CD14-positive monocyte (primary cell): ENCODE data around the gene HMX1. TPM values are rescaled to one million over a fixed set of nuclear protein-coding genes. Genes with fewer than 3 reads are reported as not detected.
A peak's percentile ranks its signal among the peaks of the same experiment; 100 is the strongest.

Source experiments
- DNase-seq, 3 donors: peaks; one replicate each; pipeline ENCODE4 v3.0.0-alpha.2; 2011 to 2022
- H2AFZ ChIP-seq: 2 replicates; pipeline ENCODE4 v1.6.0; 2012; ENCODE audit warnings: mild to moderate bottlenecking, low read depth, low read length, inconsistent platforms; ENCODE audit not compliant: insufficient read depth, poor library complexity, severe bottlenecking
- H3K27ac ChIP-seq, 2 donors: 1 replicate in 1 of 2; 2 replicates in 1 of 2; pipeline ENCODE4 v1.5.1; 2012 to 2013; ENCODE audit warnings: low read length in 2 of 2, control low read depth in 1 of 2, inconsistent platforms in 1 of 2, low read depth in 1 of 2, mild to moderate bottlenecking in 1 of 2
- H3K27me3 ChIP-seq, 2 donors: one replicate each; pipeline versions ENCODE4 v1.6.0 to v1.6.1; 2011 to 2013; ENCODE audit warnings: low read length in 2 of 2; ENCODE audit not compliant: control insufficient read depth in 2 of 2, insufficient read depth in 2 of 2
- H3K36me3 ChIP-seq, 2 donors: replicated peaks in 1 of 2; 1 replicate in 1 of 2; 2 replicates in 1 of 2; pipeline versions ENCODE4 v1.5.1 to v1.6.1; 2012 to 2013; ENCODE audit warnings: low read length in 2 of 2, control low read depth in 1 of 2, inconsistent platforms in 1 of 2, mild to moderate bottlenecking in 1 of 2; ENCODE audit not compliant: insufficient read depth in 2 of 2, control insufficient read depth in 1 of 2
- H3K4me1 ChIP-seq, 2 donors: 1 replicate in 1 of 2; 2 replicates in 1 of 2; pipeline versions ENCODE4 v1.5.1 to v1.6.1; 2012 to 2013; ENCODE audit warnings: low read length in 2 of 2, control low read depth in 1 of 2, inconsistent platforms in 1 of 2, mild to moderate bottlenecking in 1 of 2, moderate library complexity in 1 of 2; ENCODE audit not compliant: insufficient read depth in 2 of 2, control insufficient read depth in 1 of 2
- H3K4me2 ChIP-seq: replicated peaks from 2 replicates; pipeline ENCODE3; 2012; ENCODE audit warnings: low read length, moderate library complexity, mild to moderate bottlenecking; ENCODE audit not compliant: poor library complexity, severe bottlenecking; ENCODE audit errors: extremely low read depth
- H3K4me3 ChIP-seq, 3 experiments: fragments of 200-600 bp in 1 of 3; sonication (generic) in 1 of 3; replicated peaks in 1 of 3; 1 replicate in 2 of 3; 2 replicates in 1 of 3; pipeline ENCODE4 v1.5.1; 2011 to 2013; ENCODE audit warnings: low read length in 3 of 3, mild to moderate bottlenecking in 3 of 3, control low read depth in 2 of 3, low read depth in 2 of 3, inconsistent platforms in 1 of 3, moderate library complexity in 1 of 3
- H3K79me2 ChIP-seq: 2 replicates; pipeline ENCODE4 v1.6.0; 2012; ENCODE audit warnings: mild to moderate bottlenecking, control low read depth, inconsistent platforms, low read length, moderate library complexity; ENCODE audit not compliant: insufficient read depth
- H3K9ac ChIP-seq: 2 replicates; pipeline ENCODE4 v1.6.0; 2017; ENCODE audit warnings: low read length, mild to moderate bottlenecking; ENCODE audit not compliant: insufficient read depth, poor library complexity, severe bottlenecking
- H3K9me3 ChIP-seq, 2 donors: replicated peaks in 1 of 2; 1 replicate in 1 of 2; 2 replicates in 1 of 2; pipeline versions ENCODE4 v1.5.1 to v1.6.1; 2012 to 2013; ENCODE audit warnings: low read length in 2 of 2, control low read depth in 1 of 2; ENCODE audit not compliant: control insufficient read depth in 1 of 2, insufficient read depth in 1 of 2
- H4K20me1 ChIP-seq: 2 replicates; pipeline ENCODE4 v1.6.0; 2012; ENCODE audit warnings: mild to moderate bottlenecking, low read length, control low read depth, moderate library complexity; ENCODE audit not compliant: insufficient read depth
- H3K27ac Mint-ChIP-seq, 7 donors: one replicate each; pipeline ENCODE4 v1.8.0; 2020; ENCODE audit warnings: mild to moderate bottlenecking in 7 of 7, mixed read lengths in 7 of 7, moderate library complexity in 6 of 7, inconsistent platforms in 2 of 7
- H3K27me3 Mint-ChIP-seq, 3 donors: one replicate each; pipeline ENCODE4 v1.8.0; 2021 to 2022; ENCODE audit warnings: low read depth in 3 of 3, mild to moderate bottlenecking in 3 of 3, mixed read lengths in 3 of 3, moderate library complexity in 3 of 3, inconsistent platforms in 1 of 3
- H3K36me3 Mint-ChIP-seq, 2 donors: one replicate each; pipeline ENCODE4 v1.8.0; 2020; ENCODE audit warnings: mixed read lengths in 2 of 2, inconsistent platforms in 1 of 2, mild to moderate bottlenecking in 1 of 2
- H3K4me1 Mint-ChIP-seq: one replicate; pipeline ENCODE4 v1.8.0; 2020; ENCODE audit warnings: mild to moderate bottlenecking, mixed read lengths
- H3K4me3 Mint-ChIP-seq, 2 donors: one replicate each; pipeline ENCODE4 v1.8.0; 2020; ENCODE audit warnings: mild to moderate bottlenecking in 2 of 2, mixed read lengths in 2 of 2, moderate library complexity in 1 of 2
- H3K9me3 Mint-ChIP-seq, 7 donors: one replicate each; pipeline ENCODE4 v1.8.0; 2020 to 2022; ENCODE audit warnings: mixed read lengths in 7 of 7, mild to moderate bottlenecking in 6 of 7, moderate library complexity in 6 of 7, inconsistent platforms in 2 of 7
- CTCF ChIP-seq: fragments of 200-600 bp; IDR thresholded peaks from one replicate; pipeline ENCODE4 v1.8.0; 2022; ENCODE audit warnings: antibody characterized with exemption, mild to moderate bottlenecking
- WGBS: methylation state at CpG from one replicate; pipeline ENCODE4 v1.1.5; 2013; ENCODE audit warnings: missing lambda C conversion rate; ENCODE audit not compliant: insufficient coverage; 5-methylcytosine and 5-hydroxymethylcytosine counted together
- intact Hi-C, 2 donors: fragments of 100-400 bp; cut with micrococcal nuclease; formaldehyde crosslinking; loops; one replicate each; pipeline versions ENCODE4 v1.15.0 to v1.15.1; 2023
- polyA plus RNA-seq, 3 donors: library from polyadenylated mRNA; depleted of rRNA in 1 of 3; unstranded in 2 of 3; stranded (reverse) in 1 of 3; fragments of 300-500 nt in 2 of 3; fragments of >200 nt in 1 of 3; fragmentation: Illumina TruSeq in 2 of 3; gene quantifications; 1 replicate in 2 of 3; 2 replicates in 1 of 3; pipeline ENCODE4 v1.2.3, GENCODE V29; 2012 to 2021

Gene HMX1
- polyA plus RNA-seq, 3 donors: not detected

GRCh38 chr4:8869898-8870646 lies 1.6 kb downstream of the HMX1 start:
- peaks cover 27 to 46% of the 10 kb centered on the region in 2 donors for H3K9me3 ChIP-seq
- no peak overlapping the region for H3K4me2 ChIP-seq
- 20% methylated on average over 1 of the region's 11 CpGs for WGBS
- H3K9ac ChIP-seq: no peak overlapping the region
- H3K36me3 ChIP-seq: no peaks in the 10 kb centered on the region
- H3K36me3 Mint-ChIP-seq: peaks cover 1 to 3% of the 10 kb centered on the region in 2 donors
- intact Hi-C loops: no loop called here
- H3K4me3 Mint-ChIP-seq: peak overlapping the region in 1 of 2 donors; percentile 73
- peaks cover 12 to 29% (median 23%) of the 10 kb centered on the region in 7 donors for H3K9me3 Mint-ChIP-seq
- no peak overlapping the region for H3K27ac ChIP-seq
- no peak overlapping the region for H3K27ac Mint-ChIP-seq
- DNase-seq: no peak
- H3K4me3 ChIP-seq: no peak overlapping the region
- no peaks in the 10 kb centered on the region for H3K79me2 ChIP-seq
- H3K27me3 ChIP-seq: peaks cover 48 to 87% of the 10 kb centered on the region in 2 donors
- H4K20me1 ChIP-seq: no peaks in the 10 kb centered on the region
- no peaks in the 10 kb centered on the region for H3K4me1 ChIP-seq
- no peak overlapping the region for H2AFZ ChIP-seq
- peaks cover 2% of the 10 kb centered on the region for H3K4me1 Mint-ChIP-seq
- H3K27me3 Mint-ChIP-seq: peaks cover 80 to 90% (median 82%) of the 10 kb centered on the region in 3 donors
- no peak for TF ChIP-seq CTCF

GRCh38 chr4:8869002-8869897 lies 2.4 kb downstream of the HMX1 start:
- Histone ChIP-seq H3K9ac (no peak overlapping the region), H3K9me3 (peaks cover 19 to 38% of the 10 kb centered on the region in 2 donors), H4K20me1 (no peaks in the 10 kb centered on the region), H3K4me2 (no peak overlapping the region), H2AFZ (no peak overlapping the region), H3K79me2 (no peaks in the 10 kb centered on the region), H3K36me3 (no peaks in the 10 kb centered on the region), H3K27me3 (peaks cover 49 to 87% of the 10 kb centered on the region in 2 donors), H3K4me1 (no peaks in the 10 kb centered on the region), H3K4me3 (no peak overlapping the region), H3K27ac (no peak overlapping the region)
- intact Hi-C loops: no loop called here
- 31% methylated on average over 12 of the region's 16 CpGs for WGBS
- peaks cover 2% of the 10 kb centered on the region for H3K4me1 Mint-ChIP-seq
- no peak for TF ChIP-seq CTCF
- no peak overlapping the region for H3K27ac Mint-ChIP-seq
- H3K27me3 Mint-ChIP-seq: peaks cover 78 to 90% (median 82%) of the 10 kb centered on the region in 3 donors
- peak overlapping the region in 1 of 2 donors; percentile 74 for H3K4me3 Mint-ChIP-seq
- H3K9me3 Mint-ChIP-seq: peaks cover 6 to 21% (median 15%) of the 10 kb centered on the region in 7 donors
- no peak for DNase-seq
- H3K36me3 Mint-ChIP-seq: peaks cover under 1 to 1% of the 10 kb centered on the region in 2 donors
